MM.1S (cell line): ENCODE data around the gene CD200R1L.

Experiments used
- CTCF ChIP-seq: fragments of 300-600 bp; sonication (generic); IDR thresholded peaks from 2 replicates; pipeline ENCODE4 v1.5.1; 2016; ENCODE audit warnings: antibody characterized with exemption, low read length, mixed read lengths
- EZH2 ChIP-seq: fragments of 300-600 bp; sonication (generic); optimal IDR thresholded peaks from 2 replicates; pipeline ENCODE3; 2017; ENCODE audit warnings: low read depth, mild to moderate bottlenecking, antibody characterized with exemption, low read length, mixed read lengths
- EZH2phosphoT487 ChIP-seq: fragments of 300-600 bp; sonication (generic); IDR thresholded peaks from 2 replicates; pipeline ENCODE4 v1.6.1; 2018; ENCODE audit warnings: antibody characterized with exemption, low read length

GRCh38 chr3:112777811-112778210, 68.9 kb downstream of the CD200R1L start:
- TF ChIP-seq CTCF: no peak
- no peak for TF ChIP-seq EZH2
- no peak for TF ChIP-seq EZH2phosphoT487
